ENCODE data around the gene PARD6A. TPM values are rescaled to one million over a fixed set of nuclear protein-coding genes. Genes with fewer than 3 reads are reported as not detected.

The PARD6A gene
- total RNA-seq, 2 experiments from 2014 or later, result 4.5 to 4.7 TPM

DNA sequence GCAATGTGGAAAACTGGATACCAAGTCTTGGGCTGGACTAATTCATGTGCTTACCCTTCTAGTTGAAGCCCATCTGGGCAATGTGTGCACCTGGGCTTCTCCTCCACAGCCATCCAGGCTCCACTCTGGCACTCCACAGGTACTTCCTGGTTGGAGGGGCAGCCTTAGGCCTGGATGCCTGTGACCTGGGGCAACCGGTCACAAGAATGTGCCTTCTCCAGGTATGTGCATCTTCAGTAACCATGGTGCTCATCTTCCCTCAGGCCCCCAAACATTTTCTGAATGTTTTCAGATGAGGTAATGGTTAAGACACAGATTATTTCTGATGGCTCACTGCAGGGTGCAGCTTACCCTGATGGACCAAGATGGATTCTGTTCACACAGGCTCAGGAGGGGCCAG, 17.0 kb downstream of the PARD6A start:
- ATAC-seq (ENCODE audit: poor library complexity) (no peak), DNase-seq (no peak)
- intact Hi-C loops (cut with DNase I, micrococcal nuclease), result no loop called here
- ChIA-PET CTCF (no interaction called here), POLR2A (interaction anchor here (1.5 kb wide), 1 partner anchor 847 kb away, joined by 3 read pairs; the partner anchor contains the start of gene NAE1)
- H3K4me3 ChIP-seq (ENCODE audit: low read length), result no peak overlapping the region
- Mint-ChIP-seq H3K4me1 (ENCODE audit: low read depth) (peaks cover 1% of the 10 kb centered on the region), H3K36me3 (ENCODE audit: low read depth) (no peaks in the 10 kb centered on the region), H3K27me3 (no peaks in the 10 kb centered on the region), H3K9me3 (no peaks in the 10 kb centered on the region), H3K27ac (no peak overlapping the region), H3K4me3 (no peak overlapping the region)
- no peaks in the 10 kb centered on the region for H3K27me3 ChIP-seq (ENCODE audit: control insufficient read depth in 1 of 2, insufficient read depth in 2 of 2, low read length in 2 of 2)
- H3K9me3 ChIP-seq (ENCODE audit: control insufficient read depth in 1 of 2, insufficient read depth in 1 of 2, low read length in 2 of 2), result no peaks in the 10 kb centered on the region
- H3K36me3 ChIP-seq (ENCODE audit: insufficient read depth, low read length), result peaks cover 4% of the 10 kb centered on the region
- H3K4me1 ChIP-seq (ENCODE audit: insufficient read depth, low read length), result peaks cover 3% of the 10 kb centered on the region
- no peak for TF ChIP-seq CTCF (IDR thresholded peaks at IDR 0.05)
- no peak overlapping the region for H3K27ac ChIP-seq (ENCODE audit: low read depth in 1 of 2, low read length in 2 of 2)

GRCh38 chr16:67678354-67679023, 17.7 kb downstream of the PARD6A start:
- H3K27me3 Mint-ChIP-seq, result no peaks in the 10 kb centered on the region
- intact Hi-C loops (cut with DNase I, micrococcal nuclease), result no loop called here
- POLR2A ChIA-PET, result interaction anchor here (1.5 kb wide), 1 partner anchor 848 kb away, joined by 3 read pairs; the partner anchor contains the start of gene NAE1
- H3K36me3 ChIP-seq (ENCODE audit: insufficient read depth, low read length), result peaks cover 9% of the 10 kb centered on the region
- no peak overlapping the region for H3K27ac Mint-ChIP-seq
- TF ChIP-seq CTCF (IDR thresholded peaks at IDR 0.05), result no peak
- CTCF ChIA-PET, result no interaction called here
- ATAC-seq (ENCODE audit: poor library complexity) (no peak), DNase-seq (no peak)
- H3K9me3 ChIP-seq (ENCODE audit: control insufficient read depth in 1 of 2, insufficient read depth in 1 of 2, low read length in 2 of 2), result no peaks in the 10 kb centered on the region
- no peak overlapping the region for H3K27ac ChIP-seq (ENCODE audit: low read depth in 1 of 2, low read length in 2 of 2)
- peaks cover under 1% of the 10 kb centered on the region for H3K4me1 Mint-ChIP-seq (ENCODE audit: low read depth)
- peaks cover 3% of the 10 kb centered on the region for H3K36me3 Mint-ChIP-seq (ENCODE audit: low read depth)
- H3K4me3 Mint-ChIP-seq, result no peak overlapping the region
- H3K4me1 ChIP-seq (ENCODE audit: insufficient read depth, low read length), result no peaks in the 10 kb centered on the region
- no peak overlapping the region for H3K4me3 ChIP-seq (ENCODE audit: low read length)
- H3K27me3 ChIP-seq (ENCODE audit: control insufficient read depth in 1 of 2, insufficient read depth in 2 of 2, low read length in 2 of 2), result no peaks in the 10 kb centered on the region
- no peaks in the 10 kb centered on the region for H3K9me3 Mint-ChIP-seq

DNA sequence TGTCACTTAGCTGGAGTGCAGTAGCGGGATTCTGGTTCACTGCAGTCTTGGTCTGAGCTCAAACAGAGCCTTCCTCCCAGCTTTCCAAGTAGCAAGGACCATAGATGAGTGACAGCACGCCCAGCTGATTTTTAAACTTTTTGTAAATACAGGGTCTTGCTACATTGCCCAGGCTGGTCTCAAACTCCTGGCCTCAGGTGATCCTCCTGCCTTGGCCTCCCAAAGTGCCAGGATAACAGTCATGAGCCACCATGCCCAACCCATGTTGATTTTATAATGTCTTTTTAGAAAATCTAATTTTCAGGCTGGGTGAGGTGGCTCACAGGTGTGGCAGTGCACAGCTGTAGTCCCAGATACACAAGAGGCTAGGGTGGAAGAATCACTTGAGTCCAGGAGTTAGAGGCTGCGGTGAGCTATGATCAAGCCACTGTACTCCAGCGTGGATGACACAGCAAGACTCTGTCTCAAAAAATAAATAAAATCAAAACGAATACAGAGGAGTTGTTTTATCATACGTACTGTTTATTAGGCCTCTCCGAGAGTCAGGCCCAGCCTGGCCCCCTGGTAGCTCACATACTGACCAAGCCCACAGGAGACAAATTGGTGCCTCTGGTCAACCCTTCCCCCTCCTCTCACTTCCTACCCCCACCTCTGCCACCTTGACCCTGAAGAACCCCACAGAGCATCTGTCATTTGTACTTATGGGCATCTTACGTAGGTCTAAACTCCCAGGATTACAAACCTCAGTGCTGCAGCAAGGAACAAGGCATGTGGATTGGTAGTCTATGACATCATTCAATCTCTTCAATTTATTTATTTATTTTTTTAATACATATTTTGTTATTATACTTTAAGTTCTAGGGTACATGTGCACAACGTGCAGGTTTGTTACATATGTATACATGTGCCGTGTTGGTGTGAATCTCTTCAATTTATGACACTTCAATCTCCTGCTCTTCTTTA, 19.5 kb downstream of the PARD6A start:
- Histone ChIP-seq H3K4me1 (ENCODE audit: insufficient read depth, low read length) (peaks cover 8% of the 10 kb centered on the region), H3K36me3 (ENCODE audit: insufficient read depth, low read length) (peaks cover 18% of the 10 kb centered on the region), H3K4me3 (ENCODE audit: low read length) (no peak overlapping the region), H3K27ac (ENCODE audit: low read depth in 1 of 2, low read length in 2 of 2) (no peak overlapping the region), H3K9me3 (ENCODE audit: control insufficient read depth in 1 of 2, insufficient read depth in 1 of 2, low read length in 2 of 2) (no peaks in the 10 kb centered on the region), H3K27me3 (ENCODE audit: control insufficient read depth in 1 of 2, insufficient read depth in 2 of 2, low read length in 2 of 2) (no peaks in the 10 kb centered on the region)
- POLR2A ChIA-PET, result no interaction called here
- no peak for TF ChIP-seq CTCF (IDR thresholded peaks at IDR 0.05)
- H3K4me3 Mint-ChIP-seq, result no peak overlapping the region
- peaks cover 10% of the 10 kb centered on the region for H3K4me1 Mint-ChIP-seq (ENCODE audit: low read depth)
- peaks cover 15% of the 10 kb centered on the region for H3K36me3 Mint-ChIP-seq (ENCODE audit: low read depth)
- no peaks in the 10 kb centered on the region for H3K9me3 Mint-ChIP-seq
- CTCF ChIA-PET, result no interaction called here
- intact Hi-C loops (cut with DNase I, micrococcal nuclease), result no loop called here
- ATAC-seq (ENCODE audit: poor library complexity) (no peak), DNase-seq (no peak)
- no peak overlapping the region for H3K27ac Mint-ChIP-seq
- H3K27me3 Mint-ChIP-seq, result no peaks in the 10 kb centered on the region

Measured in CD4-positive, alpha-beta T cell (primary cell).